Hematopoietic multipotent progenitor cell treated with erythropoietin and hydrocortisone succinate and interleukin-3 and kit ligand, for 6 days (in vitro differentiated cells): ENCODE results near the gene CETP.
"Not testable (repeated sequence)": the region's sequence is repeated elsewhere in the genome, so short reads cannot be mapped to it uniquely, and the experiment has no call there.

Experiments used
- DNase-seq: peaks from one replicate; pipeline ENCODE4 v3.0.0-alpha.2; 2015

Gene CETP

DNA sequence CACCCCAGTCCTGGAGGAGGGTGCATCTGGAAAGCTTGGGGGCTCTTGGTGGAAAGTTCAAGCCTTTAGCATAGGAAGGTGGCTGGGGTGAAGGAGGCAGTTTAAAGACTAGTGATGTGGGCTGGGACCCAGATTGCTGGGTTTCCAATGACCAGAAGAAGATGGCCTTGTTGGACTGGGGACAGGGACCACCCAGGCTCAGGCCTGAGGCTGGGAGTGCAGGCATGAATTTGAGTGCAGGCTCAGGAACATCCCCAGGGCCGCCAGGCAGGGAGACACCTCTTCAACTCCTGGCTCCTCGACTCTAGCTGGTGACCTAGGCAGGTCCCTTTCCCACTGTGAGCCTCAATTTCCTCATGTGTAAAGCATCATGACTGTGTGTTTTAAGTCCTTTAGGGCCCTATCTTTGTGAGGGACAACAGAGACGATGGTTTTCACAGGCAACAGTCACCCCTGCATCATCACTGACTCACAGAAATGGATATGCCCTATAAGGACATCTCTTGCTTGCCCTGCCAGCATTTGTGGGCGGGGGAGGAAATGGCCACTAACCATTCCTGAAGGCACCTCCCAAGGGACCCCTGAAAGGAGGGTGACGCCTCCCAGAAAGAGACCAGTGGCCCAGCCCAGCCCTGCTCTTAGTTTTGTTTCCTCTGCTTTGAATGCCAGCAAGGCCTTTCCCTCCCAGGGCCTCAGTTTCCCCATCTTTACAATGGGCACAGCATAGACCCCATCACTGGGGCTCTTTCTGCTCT, 38.7 kb downstream of the CETP start:
- DNase-seq: no peak

- DNase-seq: no peak
These were observed 39.4 kb downstream of the CETP start for GRCh38 chr16:57001026-57001679.

DNA sequence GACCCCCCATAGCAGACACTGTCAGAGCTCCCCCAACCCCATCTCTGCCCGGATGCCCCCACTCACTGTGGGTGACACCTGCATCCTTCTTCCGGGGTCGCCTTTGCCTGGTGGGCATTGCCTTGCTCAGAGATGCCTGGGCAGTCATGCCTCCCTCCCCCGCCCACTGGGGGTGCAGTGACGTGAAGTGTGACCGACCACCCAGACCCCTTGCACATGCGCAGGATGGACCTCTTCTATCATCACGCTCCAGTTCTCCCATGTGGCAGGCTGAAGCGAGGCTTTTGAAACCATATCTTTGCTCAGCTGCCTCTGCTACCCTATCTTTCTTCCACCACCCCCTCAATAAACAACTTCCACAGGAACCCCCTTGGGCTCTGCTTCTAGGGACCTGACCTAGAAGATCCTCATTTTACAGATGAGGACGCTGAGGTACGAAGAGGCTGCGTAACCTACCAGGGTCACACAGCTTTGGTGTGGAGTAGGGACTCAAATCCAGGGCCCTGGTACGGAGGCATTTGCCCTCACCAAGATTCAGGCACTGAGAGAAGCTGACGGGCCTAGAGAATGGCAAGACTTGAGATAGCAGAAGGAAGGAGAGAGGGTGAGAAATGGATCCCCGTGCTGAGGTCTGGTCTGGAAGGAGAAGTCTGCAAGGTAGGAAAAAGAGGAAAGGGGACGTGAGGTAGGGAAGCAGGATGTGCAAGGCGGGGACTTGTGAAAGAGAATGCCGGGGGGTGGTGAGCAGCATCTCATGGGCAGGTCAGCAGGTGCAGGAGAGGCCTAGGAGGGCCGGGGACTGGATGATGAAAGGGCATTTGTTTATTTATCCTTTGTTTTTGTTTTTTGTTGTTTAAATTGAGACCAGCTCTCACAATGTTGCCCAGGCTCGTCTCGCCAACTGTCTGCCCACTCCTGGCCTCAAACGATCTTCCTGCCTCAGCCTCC, 42.0 kb downstream of the CETP start:
- DNase-seq: peak; percentile 31

- no peak for DNase-seq
These were observed 42.9 kb downstream of the CETP start for GRCh38 chr16:57004387-57005250.

- DNase-seq: not testable (repeated sequence)
These were observed 43.8 kb downstream of the CETP start for GRCh38 chr16:57005597-57005996.

DNA sequence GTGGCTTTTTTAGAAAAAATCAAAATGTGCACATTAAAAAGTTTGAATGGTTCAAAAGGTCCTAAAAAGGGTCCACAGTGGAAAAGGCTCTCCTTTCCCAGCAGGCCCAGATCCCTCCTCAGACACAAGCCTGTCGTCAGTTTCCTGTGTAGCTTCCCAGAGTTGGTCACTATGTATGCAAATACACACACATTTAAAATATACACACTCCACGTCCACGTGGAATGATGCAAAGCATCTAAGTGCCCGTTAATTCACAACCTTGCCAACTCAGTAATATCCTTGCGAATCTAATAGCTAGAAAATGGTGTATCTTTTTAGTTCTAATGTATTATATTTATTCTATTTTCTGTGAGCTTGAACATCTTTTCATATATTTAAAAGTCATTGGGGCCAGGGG, 45.3 kb downstream of the CETP start:
- no peak for DNase-seq

DNA sequence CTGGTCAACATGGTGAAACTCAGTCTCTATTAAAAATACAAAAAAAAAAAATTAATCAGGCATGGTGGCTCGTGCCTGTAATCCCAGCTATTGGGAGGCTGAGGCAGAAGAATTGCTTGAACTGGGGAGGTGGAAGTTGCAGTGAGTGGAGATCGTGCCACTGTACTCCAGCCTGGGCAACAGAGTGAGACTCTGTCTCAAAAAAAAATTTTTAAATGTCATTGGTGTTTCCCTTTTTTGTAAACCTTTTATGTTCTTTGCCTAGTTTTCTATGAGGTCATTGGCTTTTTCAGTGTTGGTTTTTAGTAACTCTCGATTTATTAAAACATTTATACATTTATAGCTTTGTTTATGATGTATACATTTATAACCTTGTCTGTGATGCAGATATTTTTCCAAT, 45.8 kb downstream of the CETP start:
- DNase-seq: no peak

DNA sequence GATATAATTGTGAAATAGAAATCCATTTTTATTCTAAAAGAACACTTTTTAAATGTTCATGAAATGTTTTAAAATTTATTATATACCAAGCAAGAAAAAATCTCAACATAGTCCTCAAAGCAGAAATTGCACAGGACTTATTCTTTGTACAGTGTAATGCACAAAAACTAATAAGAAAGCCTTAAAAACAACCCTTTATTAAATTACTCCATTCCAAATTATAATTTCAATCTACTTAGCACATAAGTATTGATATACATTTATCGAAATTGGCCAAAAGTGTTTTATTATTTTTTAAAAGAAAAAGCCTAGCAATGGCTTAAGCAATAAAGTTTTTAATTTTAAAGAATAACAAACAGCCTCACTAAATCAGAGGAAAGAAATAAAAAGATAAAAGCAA, 46.7 kb downstream of the CETP start:
- no peak for DNase-seq

- no peak for DNase-seq
These were observed 48.0 kb downstream of the CETP start for GRCh38 chr16:57009643-57010170.

DNA sequence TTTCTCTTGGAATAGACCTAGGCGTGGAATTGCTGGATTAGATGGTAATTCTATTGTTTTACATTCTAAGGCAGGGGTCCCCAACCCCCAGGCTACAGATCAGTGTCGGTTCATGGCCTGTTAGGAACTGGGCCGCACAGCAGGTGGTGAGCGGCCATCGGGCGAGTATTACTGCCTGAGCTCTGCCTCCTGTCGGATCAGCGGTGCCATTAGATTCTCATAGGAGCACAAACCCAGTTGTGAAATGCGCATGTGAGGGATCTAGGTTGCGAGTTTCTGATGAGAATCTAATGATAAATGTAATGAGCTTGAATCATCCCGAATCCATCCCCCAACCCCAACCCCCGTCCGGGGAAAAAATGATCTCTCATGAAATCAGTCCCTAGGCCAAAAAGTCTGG, 50.6 kb downstream of the CETP start:
- no peak for DNase-seq

DNA sequence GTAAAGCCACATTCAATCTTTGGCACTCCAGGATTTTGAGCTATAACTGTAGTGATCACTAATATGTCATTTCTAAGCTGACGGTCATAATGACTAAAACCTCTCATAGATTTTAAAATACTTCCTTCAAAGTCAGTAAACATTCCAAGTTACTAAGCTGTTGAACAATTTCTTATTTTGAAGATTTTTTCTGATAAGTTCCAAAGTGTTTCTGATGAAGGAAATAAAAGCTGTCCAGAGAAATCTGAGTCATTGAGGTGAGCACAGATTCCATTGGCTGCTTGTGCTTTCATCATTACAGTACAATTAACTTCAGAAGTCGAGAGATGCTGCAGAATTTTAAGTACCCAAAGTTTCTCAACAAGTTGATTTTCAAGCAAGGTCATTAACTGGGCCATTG, 51.5 kb downstream of the CETP start:
- no peak for DNase-seq

- DNase-seq: no peak
These were observed 52.2 kb downstream of the CETP start for GRCh38 chr16:57013902-57014301.

GRCh38 chr16:57016301-57016700, 54.6 kb downstream of the CETP start:
- no peak for DNase-seq

DNA sequence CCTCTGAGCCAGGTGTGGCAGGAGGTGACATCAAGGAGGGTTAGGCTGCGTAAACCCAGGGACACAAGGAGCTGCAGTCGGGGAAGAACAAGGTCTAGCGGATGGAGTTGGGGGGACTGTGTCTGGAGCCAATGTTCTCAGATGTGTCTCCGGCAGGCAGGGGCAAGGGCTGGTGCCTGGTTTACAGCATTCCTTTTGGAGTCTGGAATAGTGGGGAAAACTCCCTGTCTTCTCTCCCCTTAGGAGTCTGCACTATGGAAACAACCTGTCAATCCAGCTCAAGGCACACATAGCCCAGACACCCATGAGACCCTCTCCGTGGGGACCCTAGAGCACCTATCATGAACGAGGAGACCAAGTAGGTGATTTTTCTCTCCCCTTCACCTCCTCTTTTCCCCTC, 55.1 kb downstream of the CETP start:
- DNase-seq: no peak

DNA sequence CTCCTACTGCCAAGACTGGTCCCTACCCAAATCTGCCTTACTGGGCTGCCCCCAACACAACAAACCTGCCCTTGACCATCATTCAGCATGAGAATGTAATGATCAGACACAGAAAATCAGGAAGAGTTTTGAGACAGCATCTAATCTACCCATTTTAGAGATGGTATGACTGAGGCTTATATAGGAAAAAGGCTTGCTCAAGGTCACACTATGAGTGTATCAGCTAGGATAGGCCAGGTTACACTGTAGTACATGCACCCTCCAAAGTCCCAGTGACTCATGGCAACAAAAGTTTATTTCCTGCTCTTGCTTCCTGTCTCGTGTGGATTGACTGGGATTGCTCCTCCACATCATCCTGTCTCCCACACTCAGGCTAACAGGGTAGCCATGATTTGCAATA, 55.5 kb downstream of the CETP start:
- DNase-seq: no peak

DNA sequence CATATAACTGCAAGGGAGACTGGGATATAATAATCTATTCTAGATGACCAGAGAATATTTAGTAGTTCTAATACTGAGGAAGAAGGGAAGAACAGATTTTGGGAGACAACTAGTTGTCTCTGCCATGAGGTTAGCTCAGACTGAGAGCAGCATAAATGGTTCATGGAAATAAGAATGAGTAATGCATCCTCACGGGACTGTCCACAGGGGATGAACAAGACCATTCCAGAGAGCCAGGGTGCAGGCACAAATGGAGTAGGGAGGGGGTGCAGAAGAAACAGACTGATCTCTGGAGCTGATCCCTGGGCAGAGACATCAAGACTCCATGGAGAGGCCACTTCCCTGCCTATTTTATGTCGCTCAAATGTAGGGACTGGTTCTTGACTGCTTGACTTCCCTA, 58.0 kb downstream of the CETP start:
- no peak for DNase-seq

GRCh38 chr16:57020651-57021050, 58.9 kb downstream of the CETP start:
- no peak for DNase-seq

DNA sequence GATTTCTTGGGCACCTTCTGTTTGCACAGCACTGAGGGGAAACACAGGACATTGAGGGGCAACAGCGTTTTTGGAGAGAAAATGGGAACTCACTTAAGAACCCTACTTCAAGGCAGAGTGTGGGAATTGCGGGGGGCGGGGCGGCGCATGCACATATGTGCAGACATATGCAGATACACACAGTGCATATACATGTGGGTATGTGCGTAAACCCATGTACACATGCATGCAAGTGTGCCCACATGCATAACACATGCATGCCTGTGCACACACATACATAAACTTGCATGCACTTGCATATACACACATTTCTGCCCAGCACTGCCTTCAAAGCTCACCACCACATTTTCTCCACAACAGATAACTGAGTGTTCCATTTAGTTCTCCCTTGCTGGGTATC, 60.0 kb downstream of the CETP start:
- DNase-seq: no peak

DNA sequence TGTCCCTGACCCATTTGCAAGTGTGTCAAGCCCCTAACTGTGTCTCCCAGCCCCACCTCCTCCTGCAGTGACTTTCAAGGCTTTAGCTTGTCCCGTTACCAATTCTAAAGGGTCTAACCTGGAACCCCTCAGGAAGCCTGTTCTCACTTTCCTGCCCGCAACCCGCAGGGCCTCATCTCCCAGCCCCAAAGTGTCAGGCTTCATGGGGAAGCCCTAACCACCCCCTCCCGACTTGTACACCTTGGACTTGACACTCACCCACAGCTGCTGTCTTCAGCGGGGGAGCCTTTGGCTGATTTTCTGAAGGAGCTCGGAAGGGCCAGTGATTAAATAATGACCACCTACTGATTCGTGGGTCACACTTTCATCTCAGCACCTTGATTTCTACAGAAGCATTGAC, 60.7 kb downstream of the CETP start:
- no peak for DNase-seq

DNA sequence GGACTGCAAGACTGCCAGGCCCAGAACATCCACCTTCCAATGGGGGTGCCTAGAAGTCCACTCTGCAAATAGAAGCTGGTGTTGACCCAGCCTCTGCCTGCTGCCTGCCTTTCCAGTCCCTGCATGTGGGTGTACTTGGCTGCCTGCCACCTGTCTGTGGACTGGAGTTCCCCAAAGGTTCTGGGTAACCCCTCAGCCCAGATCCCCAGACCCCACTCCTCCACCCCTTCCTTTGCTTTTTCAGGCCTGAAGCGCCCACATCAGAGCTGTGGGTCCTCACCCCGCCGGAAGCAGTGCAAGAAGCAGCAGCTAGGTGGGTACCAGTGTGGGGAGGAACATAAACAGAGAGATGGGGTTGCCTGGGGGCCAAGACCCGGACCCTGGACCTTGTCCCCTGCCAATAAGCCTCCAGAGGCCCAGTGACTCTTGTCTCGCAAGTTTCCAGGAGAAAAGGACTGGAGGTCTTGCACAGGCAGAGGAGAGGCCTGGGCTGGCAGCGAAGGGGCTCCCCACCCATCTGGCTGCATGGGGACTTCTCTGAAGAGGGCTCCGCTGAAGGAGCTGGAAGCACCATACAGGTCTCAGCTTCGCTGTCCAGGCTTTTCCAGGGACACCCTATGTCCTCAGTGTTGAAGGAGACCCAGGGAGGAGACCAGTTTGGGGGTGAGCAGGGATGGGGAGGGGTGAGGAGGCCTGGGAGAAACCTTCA, 61.9 kb downstream of the CETP start:
- no peak for DNase-seq

DNA sequence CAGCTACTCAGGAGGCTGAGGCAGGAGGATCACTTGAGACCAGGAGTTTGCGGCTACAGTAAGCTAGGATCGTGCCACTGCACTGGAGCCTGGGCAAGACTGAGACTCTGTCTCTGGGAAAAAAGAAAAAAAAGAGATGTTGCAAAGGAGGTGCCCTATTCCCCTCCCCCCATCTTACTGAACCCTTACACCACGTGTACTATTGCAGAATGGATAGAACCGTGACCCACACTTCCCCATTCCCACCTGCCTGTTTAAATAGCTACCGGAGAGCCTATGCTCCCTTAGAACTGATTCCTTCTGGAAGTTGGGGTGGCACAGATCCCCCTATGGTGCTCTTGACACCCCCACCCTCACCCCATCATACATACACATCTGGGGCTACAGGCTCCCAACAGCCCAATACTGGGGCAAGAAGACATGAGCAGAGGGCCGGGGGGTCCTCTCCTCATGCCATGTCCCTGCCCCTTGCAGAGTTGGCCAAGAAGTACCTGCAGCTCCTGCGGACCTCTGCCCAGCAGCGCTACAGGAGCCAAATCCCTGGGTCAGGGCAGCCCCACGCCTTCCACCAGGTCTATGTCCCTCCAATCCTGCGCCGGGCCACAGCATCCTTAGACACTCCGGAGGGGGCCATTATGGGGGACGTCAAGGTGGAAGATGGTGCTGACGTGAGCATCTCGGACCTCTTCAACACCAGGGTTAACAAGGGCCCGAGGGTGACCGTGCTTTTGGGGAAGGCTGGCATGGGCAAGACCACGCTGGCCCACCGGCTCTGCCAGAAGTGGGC, 63.3 kb downstream of the CETP start:
- no peak for DNase-seq
